GM21381 (cell line): ENCODE measurements around the gene CLEC20A.

Source experiments
- ATAC-seq: cut with Tn5 transposase; IDR thresholded peaks from one replicate; pipeline ENCODE4 v1.9.1; 2021; ENCODE audit warnings: mild to moderate bottlenecking, moderate library complexity; ENCODE audit not compliant: unreplicated experiment

Gene CLEC20A

DNA sequence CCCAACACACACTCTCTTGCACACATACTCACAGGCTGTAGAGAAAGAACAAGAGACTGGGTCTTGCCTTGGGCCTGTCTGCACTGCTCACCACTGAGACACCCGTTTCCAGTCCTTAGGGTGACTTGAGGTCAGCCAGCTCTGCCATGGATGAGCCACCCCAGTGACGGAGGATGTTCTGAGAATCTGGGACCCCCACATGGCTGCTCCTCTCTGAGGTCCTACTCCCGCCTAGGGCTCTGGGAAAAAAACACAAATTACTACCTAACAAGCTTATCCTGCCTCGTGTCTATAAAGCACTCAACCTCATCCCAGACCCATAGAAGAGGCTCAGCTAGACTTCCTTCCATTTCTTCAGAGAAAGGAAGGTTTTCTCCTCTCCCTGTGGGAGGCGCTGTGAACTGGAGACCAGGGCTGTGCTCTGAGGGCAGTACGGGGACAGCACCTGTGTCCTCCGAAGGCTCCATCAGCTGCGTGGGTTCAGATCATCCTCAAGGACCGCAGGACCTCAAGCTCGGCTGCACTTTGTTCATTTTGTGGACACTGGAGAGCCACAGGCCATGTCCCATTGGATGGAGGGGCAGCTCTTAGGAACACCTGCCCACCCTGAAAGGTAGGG is 4.3 kb upstream of the CLEC20A start:
- ATAC-seq, result no peak

GRCh38 chr1:178500091-178500770 is 3.5 kb upstream of the CLEC20A start:
- no peak for ATAC-seq

- ATAC-seq, result no peak
Measured at GRCh38 chr1:178498896-178499675, 2.3 kb upstream of the CLEC20A start.

GRCh38 chr1:178497903-178498478 is 1.2 kb upstream of the CLEC20A start:
- no peak for ATAC-seq

- ATAC-seq, result no peak
Measured at GRCh38 chr1:178495741-178496409, 889 bp downstream of the CLEC20A start.

DNA sequence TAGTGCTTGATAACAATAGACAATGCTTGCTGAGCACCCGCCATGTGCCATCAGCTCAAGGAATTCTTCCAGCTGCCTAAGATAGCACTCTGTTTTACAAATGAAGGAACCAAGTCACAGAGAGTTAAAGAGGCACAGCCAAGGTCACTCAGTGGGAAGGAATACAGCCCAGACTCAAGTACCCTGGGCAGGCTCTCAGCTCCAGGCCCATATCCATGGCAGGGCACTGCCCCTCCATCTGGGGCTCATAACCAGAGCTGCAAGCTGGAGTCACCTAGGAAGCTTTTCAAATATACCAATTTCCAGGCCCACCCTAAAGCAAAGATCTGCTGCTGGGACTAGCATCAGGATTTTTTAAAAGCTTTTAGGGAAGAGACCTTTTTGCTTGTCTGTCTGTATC is 1.6 kb downstream of the CLEC20A start:
- ATAC-seq, result no peak

GRCh38 chr1:178494569-178494971 is 2.2 kb downstream of the CLEC20A start:
- no peak for ATAC-seq

- ATAC-seq, result no peak
Measured at GRCh38 chr1:178493301-178493741, 3.4 kb downstream of the CLEC20A start.

DNA sequence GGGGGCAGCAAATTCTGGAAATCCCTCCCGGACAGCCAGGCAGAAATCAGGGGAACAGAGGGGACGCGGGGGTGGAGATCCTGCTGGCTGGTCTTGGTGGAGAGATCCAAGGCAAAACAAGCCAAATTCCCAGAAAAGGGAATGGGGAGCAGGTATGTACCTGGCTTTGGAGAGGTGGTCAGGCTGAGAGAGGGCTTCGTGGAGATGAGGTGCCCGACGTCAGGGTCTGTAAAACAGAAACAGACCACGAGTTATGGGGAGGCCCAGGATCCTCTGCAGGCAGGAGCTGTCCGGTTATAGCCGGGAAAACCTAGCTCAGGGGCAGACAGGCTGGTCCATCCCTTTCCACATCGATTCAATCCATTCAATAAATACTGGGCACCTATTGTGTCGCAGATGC is 4.4 kb downstream of the CLEC20A start:
- ATAC-seq, result no peak

- no peak for ATAC-seq
Measured at GRCh38 chr1:178491721-178492120, 5.0 kb downstream of the CLEC20A start.

DNA sequence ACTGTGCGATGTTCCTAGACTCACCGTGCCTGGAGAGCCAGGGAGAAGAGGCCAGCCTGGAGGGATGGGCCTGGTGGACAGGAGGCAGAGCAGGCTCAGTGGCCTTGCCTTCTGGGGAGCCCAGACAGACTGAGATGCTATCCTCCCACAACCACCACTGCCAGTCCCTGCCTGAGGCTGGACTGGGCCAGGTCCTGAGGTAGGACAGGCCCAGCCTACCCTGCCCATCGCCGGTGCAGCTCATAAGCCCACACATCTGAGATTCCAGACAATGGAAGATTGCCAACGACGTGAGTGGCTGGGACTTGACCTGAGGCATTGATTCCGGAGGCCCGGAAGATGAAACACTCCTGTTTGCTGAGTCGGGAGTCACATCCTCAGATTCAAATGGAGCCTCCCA is 5.8 kb downstream of the CLEC20A start:
- no peak for ATAC-seq

DNA sequence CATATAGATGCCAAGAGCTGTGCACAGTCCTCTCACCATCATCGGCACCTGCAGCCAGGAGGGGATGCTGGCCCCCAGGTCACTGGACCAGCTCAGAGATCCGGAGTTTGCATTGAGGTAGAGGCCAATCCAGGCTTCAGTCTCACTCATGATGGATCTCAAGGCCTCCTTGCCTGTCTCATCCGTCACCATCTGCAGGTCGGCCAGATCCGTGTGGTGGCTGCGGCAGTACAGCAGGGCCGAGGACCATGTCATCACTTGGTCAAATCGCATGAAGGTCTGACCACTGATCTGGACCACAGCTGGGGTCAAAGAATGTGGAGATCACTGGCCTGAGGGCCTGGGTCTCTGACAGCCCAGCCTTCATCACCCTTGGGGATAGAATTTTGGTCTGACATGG is 6.6 kb downstream of the CLEC20A start:
- no peak for ATAC-seq

GRCh38 chr1:178489399-178489798 is 7.4 kb downstream of the CLEC20A start:
- ATAC-seq, result no peak

DNA sequence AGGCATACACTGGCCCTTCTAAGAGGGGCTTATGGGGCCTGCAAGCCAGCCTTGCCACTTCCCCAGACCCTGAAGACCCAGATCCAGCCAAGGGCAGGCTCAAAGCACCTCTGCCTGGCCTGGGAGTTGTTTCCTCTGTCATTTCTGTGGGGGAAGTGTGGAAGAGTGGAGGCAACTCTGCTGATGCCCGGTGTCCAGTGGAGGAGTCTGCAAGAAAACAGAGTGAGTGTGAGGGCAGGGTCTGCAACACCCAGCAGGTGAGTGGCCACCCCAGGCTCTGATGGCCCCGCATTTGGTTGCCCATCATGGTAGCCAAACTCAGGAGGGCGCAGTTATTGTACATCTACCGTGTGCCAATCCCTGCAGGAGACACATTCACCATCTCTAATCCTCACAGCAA is 8.4 kb downstream of the CLEC20A start:
- ATAC-seq, result no peak

GRCh38 chr1:178487070-178487615 is 9.6 kb downstream of the CLEC20A start:
- ATAC-seq, result no peak

DNA sequence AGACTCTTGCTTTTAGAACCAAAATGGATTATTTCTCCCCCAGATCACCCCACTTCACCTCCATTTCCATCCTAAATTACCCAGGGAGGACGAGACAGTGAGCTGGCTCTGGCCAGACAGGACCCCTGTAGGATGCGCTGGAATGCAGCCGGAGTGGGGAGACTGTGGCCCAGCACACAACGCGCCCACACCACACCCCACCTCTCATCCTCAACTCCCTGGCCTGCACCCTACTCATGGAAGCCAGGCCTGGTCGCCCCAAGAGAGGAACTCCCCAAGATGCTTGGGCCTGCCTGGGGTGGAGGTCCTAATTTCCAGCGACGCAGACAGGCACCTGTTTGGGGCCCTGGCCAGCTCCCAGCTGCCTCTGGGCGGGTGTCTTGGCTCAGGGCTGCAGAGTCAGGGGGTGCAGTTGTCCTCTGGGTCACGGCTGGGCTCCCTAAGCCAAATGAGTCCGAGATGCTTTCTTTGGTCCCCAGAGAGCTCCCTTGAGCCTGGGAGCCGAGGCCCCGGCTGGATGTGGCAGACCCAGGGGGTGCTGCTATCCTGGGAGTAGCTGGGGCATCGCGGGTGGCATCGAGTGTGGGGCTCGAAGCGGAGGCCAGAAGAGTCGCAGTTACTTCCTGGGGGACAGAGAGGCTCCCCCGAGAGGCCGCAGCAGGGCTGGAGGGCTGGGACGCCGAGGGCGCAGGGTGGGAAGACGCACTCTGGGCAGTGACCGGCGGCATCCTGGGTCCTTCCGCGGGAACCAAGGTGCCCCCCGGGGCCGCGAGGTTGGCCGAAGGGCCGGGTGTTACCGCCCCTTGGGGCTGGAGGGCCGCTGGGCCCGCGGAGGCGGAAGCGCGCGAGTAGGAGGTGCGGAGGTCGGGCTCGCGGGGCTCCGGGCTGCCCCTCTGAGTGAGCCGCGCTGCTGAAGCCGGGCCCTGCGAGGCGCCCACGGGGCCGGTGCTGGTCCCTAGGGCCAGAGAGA is 10.4 kb downstream of the CLEC20A start:
- ATAC-seq, result no peak

GRCh38 chr1:178485541-178485981 is 11.2 kb downstream of the CLEC20A start:
- ATAC-seq, result no peak

GRCh38 chr1:178484698-178485225 is 12.0 kb downstream of the CLEC20A start:
- no peak for ATAC-seq

- ATAC-seq, result no peak
Measured at GRCh38 chr1:178483251-178483957, 13.4 kb downstream of the CLEC20A start.
